Activated T-cell treated with anti-CD3 and anti-CD28 coated beads, Interleukin-2, amount 50 U/mL, for 4 hours (primary cell): ENCODE results near the gene NR3C1. TPM values are rescaled to one million over a fixed set of nuclear protein-coding genes. Genes with fewer than 3 reads are reported as not detected.

Source experiments
- ATAC-seq, 2 donors: fragments of 200-7000 bp; cut with Tn5 transposase; one replicate each; pipeline ENCODE4 v1.10.0; 2021
- DNase-seq: peaks from one replicate; pipeline ENCODE4 v3.0.0-alpha.2; 2020
- H3K27me3 Mint-ChIP-seq: one replicate; pipeline ENCODE4 v1.8.0; 2021; ENCODE audit warnings: low read depth, mixed read lengths
- H3K36me3 Mint-ChIP-seq: one replicate; pipeline ENCODE4 v1.8.0; 2022; ENCODE audit warnings: mixed read lengths; ENCODE audit not compliant: insufficient read depth
- H3K4me1 Mint-ChIP-seq: one replicate; pipeline ENCODE4 v1.8.0; 2021; ENCODE audit warnings: low read depth, mixed read lengths
- H3K4me3 Mint-ChIP-seq: one replicate; pipeline ENCODE4 v1.8.0; 2021; ENCODE audit warnings: mild to moderate bottlenecking, moderate library complexity, mixed read lengths
- H3K9me3 Mint-ChIP-seq: one replicate; pipeline ENCODE4 v1.8.0; 2021; ENCODE audit warnings: mixed read lengths
- total RNA-seq, 3 donors: library from RNA; stranded (reverse); gene quantifications; one replicate each; pipeline ENCODE4 v1.2.1, GENCODE V29; 2021

NR3C1 gene
- total RNA-seq, 3 donors from 2014 or later, result 40.2 to 53.3 (median 43.1) TPM

DNA sequence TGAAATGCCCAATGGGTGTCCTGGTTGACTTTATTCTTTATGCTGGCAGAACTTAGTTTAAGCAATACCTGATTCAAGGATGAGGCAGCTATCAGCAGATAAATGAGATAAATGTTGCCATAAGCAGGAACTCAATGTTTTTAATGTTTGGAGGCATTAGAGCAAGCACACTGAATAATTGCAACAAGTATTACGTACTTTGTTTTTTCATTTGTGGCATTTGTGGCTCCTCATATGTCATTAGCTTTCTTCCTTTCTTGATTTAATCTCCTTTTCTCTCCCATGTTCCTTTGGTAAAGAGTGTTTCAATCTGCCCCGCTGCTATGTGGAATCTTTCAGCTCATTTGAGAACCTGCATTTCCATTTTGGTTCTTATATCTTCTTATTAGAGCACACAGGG, 6.4 kb upstream of the NR3C1 start:
- no peaks in the 10 kb centered on the region for H3K27me3 Mint-ChIP-seq
- ATAC-seq (no peak), DNase-seq (no peak)
- no peaks in the 10 kb centered on the region for H3K9me3 Mint-ChIP-seq
- H3K4me1 Mint-ChIP-seq, result peaks cover 44% of the 10 kb centered on the region
- H3K4me3 Mint-ChIP-seq, result no peak overlapping the region
- H3K36me3 Mint-ChIP-seq, result peaks cover 2% of the 10 kb centered on the region

DNA sequence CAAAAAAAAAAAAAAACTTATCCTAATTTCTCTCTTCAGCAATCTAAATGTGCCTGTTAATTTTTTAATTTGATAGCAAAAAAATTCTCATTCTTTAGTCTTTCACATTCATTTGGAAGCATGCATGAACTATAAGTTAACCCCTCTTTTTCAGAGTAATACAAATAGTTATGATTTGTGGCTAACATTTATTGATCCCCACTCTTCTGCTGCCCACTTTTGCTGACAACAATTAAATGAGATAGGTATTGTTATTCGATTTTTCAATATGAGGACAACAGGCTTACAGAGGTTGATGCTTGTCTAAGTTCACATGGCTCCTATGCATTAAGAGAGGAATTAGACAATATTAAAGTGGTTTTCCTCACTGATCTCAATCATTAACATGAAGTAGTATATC, 2.9 kb upstream of the NR3C1 start:
- Mint-ChIP-seq H3K4me1 (peaks cover 23% of the 10 kb centered on the region), H3K9me3 (no peaks in the 10 kb centered on the region), H3K4me3 (peak overlapping the region; percentile 75), H3K36me3 (peaks cover 3% of the 10 kb centered on the region), H3K27me3 (no peaks in the 10 kb centered on the region)
- no peak for ATAC-seq
- DNase-seq, result no peak

- ATAC-seq (no peak), DNase-seq (no peak)
- H3K27me3 Mint-ChIP-seq, result no peaks in the 10 kb centered on the region
- peaks cover 30% of the 10 kb centered on the region for H3K4me1 Mint-ChIP-seq
- no peaks in the 10 kb centered on the region for H3K9me3 Mint-ChIP-seq
- H3K4me3 Mint-ChIP-seq, result peak overlapping the region; percentile 91
- peaks cover 9% of the 10 kb centered on the region for H3K36me3 Mint-ChIP-seq
These were observed 2.3 kb upstream of the NR3C1 start for GRCh38 chr5:143405849-143406098.

DNA sequence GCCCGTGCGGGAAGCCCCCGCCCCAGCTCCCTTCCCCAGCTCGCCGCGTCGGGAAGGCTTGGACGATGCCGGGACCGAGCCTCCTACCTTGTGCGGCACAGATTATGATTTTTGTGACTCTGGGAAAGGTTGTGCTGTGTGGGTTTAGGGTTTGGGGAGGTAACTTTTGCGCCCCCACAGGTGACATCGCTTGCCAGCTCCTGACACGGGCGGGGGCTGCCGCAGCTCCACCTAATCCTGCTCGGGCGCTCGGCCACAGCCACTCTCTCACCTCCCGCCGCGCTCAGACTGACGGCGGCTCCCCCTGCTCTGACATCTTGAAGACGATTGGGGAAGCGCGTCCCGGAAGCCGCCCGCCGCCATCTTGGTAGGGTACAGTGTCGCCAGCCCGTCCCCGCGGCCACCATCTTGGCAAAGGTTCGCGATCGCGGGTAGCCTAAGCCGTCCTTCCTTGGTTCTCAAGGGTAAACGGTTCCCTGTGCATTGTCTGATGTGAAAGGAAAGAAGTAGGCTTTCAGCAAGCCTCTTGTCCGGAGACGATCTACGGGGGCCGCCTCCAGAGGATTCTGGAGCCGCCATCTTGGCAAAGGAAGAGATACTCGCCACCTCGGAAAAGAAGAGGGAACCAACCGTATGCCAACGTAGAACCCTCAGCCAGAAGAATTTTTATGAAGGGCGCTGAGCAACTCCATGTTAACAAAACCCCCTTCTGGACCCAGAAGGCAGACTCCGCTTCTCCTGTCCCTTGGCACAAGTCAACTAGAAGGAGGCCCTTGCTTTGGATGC, 1.8 kb upstream of the NR3C1 start:
- Mint-ChIP-seq H3K9me3 (no peaks in the 10 kb centered on the region), H3K4me3 (peak overlapping the region; percentile 91), H3K36me3 (peaks cover 14% of the 10 kb centered on the region), H3K27me3 (no peaks in the 10 kb centered on the region), H3K4me1 (peaks cover 32% of the 10 kb centered on the region)
- peak; percentile 30 to 31 for ATAC-seq
- DNase-seq, result peak; percentile 86

- Mint-ChIP-seq H3K27me3 (no peaks in the 10 kb centered on the region), H3K9me3 (no peaks in the 10 kb centered on the region), H3K36me3 (peaks cover 21% of the 10 kb centered on the region), H3K4me1 (peaks cover 34% of the 10 kb centered on the region), H3K4me3 (peak overlapping the region; percentile 91)
- DNase-seq (peak; percentile 65), ATAC-seq (peak; percentile 39)
These were observed 1.1 kb upstream of the NR3C1 start for GRCh38 chr5:143404416-143405062.

- DNase-seq, result no peak
- no peaks in the 10 kb centered on the region for H3K27me3 Mint-ChIP-seq
- H3K9me3 Mint-ChIP-seq, result no peaks in the 10 kb centered on the region
- H3K36me3 Mint-ChIP-seq, result peaks cover 33% of the 10 kb centered on the region
- peaks cover 45% of the 10 kb centered on the region for H3K4me1 Mint-ChIP-seq
- H3K4me3 Mint-ChIP-seq, result peak overlapping the region; percentile 92
- ATAC-seq, result no peak
These were observed 223 bp downstream of the NR3C1 start for GRCh38 chr5:143403334-143403592.

- H3K27me3 Mint-ChIP-seq, result no peaks in the 10 kb centered on the region
- ATAC-seq (no peak), DNase-seq (peak; percentile 40)
- peaks cover 33% of the 10 kb centered on the region for H3K36me3 Mint-ChIP-seq
- peak overlapping the region; percentile 92 for H3K4me3 Mint-ChIP-seq
- H3K4me1 Mint-ChIP-seq, result peaks cover 45% of the 10 kb centered on the region
- H3K9me3 Mint-ChIP-seq, result no peaks in the 10 kb centered on the region
These were observed 743 bp downstream of the NR3C1 start for GRCh38 chr5:143402553-143403333.

DNA sequence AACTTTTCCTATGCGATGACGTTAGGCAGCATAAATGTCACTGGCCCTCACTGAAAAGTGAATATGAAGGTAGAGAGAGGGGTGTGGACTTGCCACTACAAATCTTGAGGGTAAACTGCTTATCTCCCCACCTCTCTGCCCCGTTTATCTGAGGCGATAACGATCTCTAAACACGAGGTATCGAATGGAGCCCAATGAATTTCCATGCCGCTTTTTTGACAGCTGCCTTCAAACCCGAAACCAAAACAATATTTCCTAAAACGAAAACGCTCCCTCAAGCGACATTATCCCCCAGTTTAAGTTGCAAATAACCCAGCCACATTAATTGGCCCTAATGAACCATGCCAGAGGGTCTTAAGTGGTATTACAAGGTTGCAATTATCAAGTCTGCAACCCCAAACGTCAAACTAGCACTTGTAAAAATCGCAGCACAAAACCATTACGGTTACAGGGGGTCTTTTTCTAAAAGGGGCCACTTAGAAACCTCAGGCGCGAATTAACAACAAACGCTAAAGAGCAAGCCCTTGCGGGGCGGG, 1.4 kb downstream of the NR3C1 start:
- Mint-ChIP-seq H3K4me3 (peak overlapping the region; percentile 92), H3K36me3 (peaks cover 33% of the 10 kb centered on the region), H3K27me3 (no peaks in the 10 kb centered on the region), H3K4me1 (peaks cover 51% of the 10 kb centered on the region), H3K9me3 (no peaks in the 10 kb centered on the region)
- no peak for DNase-seq
- no peak for ATAC-seq

DNA sequence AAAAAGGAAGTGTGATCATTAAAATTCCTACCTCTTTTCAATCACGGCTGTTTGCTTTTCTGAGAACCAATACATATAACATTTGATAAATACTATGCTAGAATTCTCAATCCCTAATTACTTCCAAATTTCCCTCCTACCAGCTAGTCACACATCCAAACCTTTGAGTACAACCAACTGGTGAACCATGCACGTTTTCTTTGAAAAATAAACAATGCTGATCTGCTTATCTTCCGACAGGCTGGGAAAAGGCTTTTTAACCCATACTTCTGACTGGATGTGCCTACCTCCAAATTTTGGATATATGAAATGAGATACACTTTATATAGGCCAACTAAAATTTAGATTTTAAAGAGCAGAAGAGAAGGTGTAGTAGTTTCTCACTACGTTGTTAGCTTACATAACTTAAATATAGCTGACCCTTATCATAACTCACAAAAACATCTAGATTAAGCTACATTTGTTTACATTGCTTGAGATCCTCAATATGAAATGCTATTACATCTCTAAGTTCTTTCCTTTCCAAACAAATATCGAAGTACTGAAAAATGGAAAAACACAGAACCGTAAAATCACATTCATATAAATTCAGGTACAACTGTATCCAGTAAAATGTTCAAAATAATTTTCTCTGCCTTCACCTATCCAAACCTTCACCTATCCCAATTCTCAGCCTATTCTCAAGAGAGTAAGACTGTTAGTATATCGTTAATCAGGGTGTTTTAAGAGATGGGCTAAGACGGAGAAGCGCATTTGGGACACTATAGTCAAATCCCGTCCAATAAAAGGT, 2.1 kb downstream of the NR3C1 start:
- DNase-seq, result no peak
- peaks cover 56% of the 10 kb centered on the region for H3K4me1 Mint-ChIP-seq
- H3K27me3 Mint-ChIP-seq, result no peaks in the 10 kb centered on the region
- no peak for ATAC-seq
- peak overlapping the region; percentile 92 for H3K4me3 Mint-ChIP-seq
- H3K9me3 Mint-ChIP-seq, result no peaks in the 10 kb centered on the region
- peaks cover 33% of the 10 kb centered on the region for H3K36me3 Mint-ChIP-seq

GRCh38 chr5:143400541-143401226, 2.8 kb downstream of the NR3C1 start:
- DNase-seq (no peak), ATAC-seq (no peak)
- no peaks in the 10 kb centered on the region for H3K27me3 Mint-ChIP-seq
- H3K9me3 Mint-ChIP-seq, result no peaks in the 10 kb centered on the region
- peaks cover 57% of the 10 kb centered on the region for H3K4me1 Mint-ChIP-seq
- H3K4me3 Mint-ChIP-seq, result peak overlapping the region; percentile 92
- H3K36me3 Mint-ChIP-seq, result peaks cover 33% of the 10 kb centered on the region

DNA sequence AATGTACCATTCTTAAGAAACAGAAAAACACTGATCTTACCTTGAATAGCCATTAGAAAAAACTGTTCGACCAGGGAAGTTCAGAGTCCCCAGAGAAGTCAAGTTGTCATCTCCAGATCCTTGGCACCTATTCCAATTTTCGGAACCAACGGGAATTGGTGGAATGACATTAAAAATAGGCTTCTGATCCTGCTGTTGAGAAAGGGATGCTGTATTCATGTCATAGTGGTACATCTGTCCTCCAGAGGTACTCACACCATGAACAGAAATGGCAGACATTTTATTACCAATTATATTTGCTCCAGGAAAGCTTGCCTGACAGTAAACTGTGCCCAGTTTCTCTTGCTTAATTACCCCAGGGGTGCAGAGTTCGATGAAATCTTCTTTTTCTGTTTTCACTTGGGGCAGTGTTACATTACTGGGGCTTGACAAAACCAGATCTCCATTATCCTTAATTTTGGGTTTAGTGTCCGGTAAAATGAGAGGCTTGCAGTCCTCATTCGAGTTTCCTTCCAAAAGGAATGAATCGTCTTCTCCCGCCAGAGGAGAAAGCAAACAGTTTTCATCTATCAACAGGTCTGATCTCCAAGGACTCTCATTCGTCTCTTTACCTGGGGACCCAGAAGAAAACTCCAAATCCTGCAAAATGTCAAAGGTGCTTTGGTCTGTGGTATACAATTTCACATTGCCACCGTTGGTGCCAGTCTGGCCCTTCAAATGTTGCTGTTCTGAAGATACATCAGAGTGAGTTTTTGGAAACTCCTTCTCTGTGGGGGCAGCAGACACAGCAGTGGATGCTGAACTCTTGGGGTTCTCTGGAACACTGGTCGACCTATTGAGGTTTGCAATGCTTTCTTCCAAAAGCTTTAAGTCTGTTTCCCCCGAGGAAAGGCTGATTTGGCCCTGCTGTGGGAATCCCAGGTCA, 3.6 kb downstream of the NR3C1 start:
- Mint-ChIP-seq H3K27me3 (no peaks in the 10 kb centered on the region), H3K9me3 (no peaks in the 10 kb centered on the region), H3K36me3 (peaks cover 33% of the 10 kb centered on the region), H3K4me3 (peak overlapping the region; percentile 92), H3K4me1 (peaks cover 59% of the 10 kb centered on the region)
- no peak for ATAC-seq
- DNase-seq, result no peak

- Mint-ChIP-seq H3K27me3 (no peaks in the 10 kb centered on the region), H3K36me3 (peaks cover 35% of the 10 kb centered on the region), H3K4me1 (peaks cover 70% of the 10 kb centered on the region), H3K9me3 (no peaks in the 10 kb centered on the region), H3K4me3 (peak overlapping the region; percentile 92)
- ATAC-seq (no peak), DNase-seq (no peak)
These were observed 4.8 kb downstream of the NR3C1 start for GRCh38 chr5:143398451-143399237.
